HepG2 (cell line): ENCODE results near the gene ANTKMT.
"Not testable (repeated sequence)": the region's sequence is repeated elsewhere in the genome, so short reads cannot be mapped to it uniquely, and the experiment has no call there.

ENCODE experiments used
- CREB1 ChIP-seq, 2 experiments: fragments of 450-650 bp in 1 of 2; IDR thresholded peaks; 2 replicates each; pipeline ENCODE4 v1.6.1; 2016 to 2017; ENCODE audit warnings: control low read depth in 1 of 2, mild to moderate bottlenecking in 1 of 2, missing compliant biosample characterization in 1 of 2, missing genetic modification characterization in 1 of 2
- CTCF ChIP-seq: sonication (generic); formaldehyde crosslinking; IDR thresholded peaks from 2 replicates; pipeline ENCODE4 v1.5.0; 2020; ENCODE audit warnings: mild to moderate bottlenecking, missing genetic modification reagents, moderate library complexity
- NCOA2 ChIP-seq: sonication (generic); formaldehyde crosslinking; IDR thresholded peaks from 2 replicates; pipeline ENCODE4 v1.8.0; 2022; ENCODE audit warnings: inconsistent platforms
- TAF1 ChIP-seq: sonication (generic); formaldehyde crosslinking; IDR thresholded peaks from 2 replicates; pipeline ENCODE4 v1.4.0; 2020; ENCODE audit warnings: missing genetic modification reagents
- ZMAT3 ChIP-seq: sonication (generic); formaldehyde crosslinking; conservative IDR thresholded peaks from 2 replicates; pipeline ENCODE4 v1.7.0; 2021; ENCODE audit warnings: missing genetic modification reagents
- ZNF776 ChIP-seq: sonication (generic); formaldehyde crosslinking; IDR thresholded peaks from 2 replicates; pipeline ENCODE4 v1.4.0; 2020; ENCODE audit warnings: mild to moderate bottlenecking, missing genetic modification reagents

GRCh38 chr16:712740-713250, 8.2 kb upstream of the ANTKMT start:
- TF ChIP-seq CREB1 (IDR thresholded peaks at IDR 0.05) (0 out of 2 replicates have a peak, but pooled peaks have one; percentile 10), CTCF (CRISPR knock-in tag) (peak; percentile 81)
- not testable (repeated sequence) for TF ChIP-seq CREB1 (CRISPR knock-in tag; IDR thresholded peaks at IDR 0.05); ZNF776 (CRISPR knock-in tag); NCOA2 (CRISPR knock-in tag); TAF1 (CRISPR knock-in tag); ZMAT3
